Measurements from ENCODE around the gene SLFN5. TPM values are rescaled to one million over a fixed set of nuclear protein-coding genes. Genes with fewer than 3 reads are reported as not detected.

SLFN5 gene
- total RNA-seq, 4 donors from 2014 or later, result 6.8 to 35.5 (median 11.4) TPM

GRCh38 chr17:35243561-35244340 is 879 bp downstream of the SLFN5 start:
- H3K27ac ChIP-seq, result peak overlapping the region; percentile 91 to 96 (median 92)
- peak overlapping the region; percentile 62 to 88 (median 76) for H3K4me3 ChIP-seq
- TF ChIP-seq, protein P1, sequence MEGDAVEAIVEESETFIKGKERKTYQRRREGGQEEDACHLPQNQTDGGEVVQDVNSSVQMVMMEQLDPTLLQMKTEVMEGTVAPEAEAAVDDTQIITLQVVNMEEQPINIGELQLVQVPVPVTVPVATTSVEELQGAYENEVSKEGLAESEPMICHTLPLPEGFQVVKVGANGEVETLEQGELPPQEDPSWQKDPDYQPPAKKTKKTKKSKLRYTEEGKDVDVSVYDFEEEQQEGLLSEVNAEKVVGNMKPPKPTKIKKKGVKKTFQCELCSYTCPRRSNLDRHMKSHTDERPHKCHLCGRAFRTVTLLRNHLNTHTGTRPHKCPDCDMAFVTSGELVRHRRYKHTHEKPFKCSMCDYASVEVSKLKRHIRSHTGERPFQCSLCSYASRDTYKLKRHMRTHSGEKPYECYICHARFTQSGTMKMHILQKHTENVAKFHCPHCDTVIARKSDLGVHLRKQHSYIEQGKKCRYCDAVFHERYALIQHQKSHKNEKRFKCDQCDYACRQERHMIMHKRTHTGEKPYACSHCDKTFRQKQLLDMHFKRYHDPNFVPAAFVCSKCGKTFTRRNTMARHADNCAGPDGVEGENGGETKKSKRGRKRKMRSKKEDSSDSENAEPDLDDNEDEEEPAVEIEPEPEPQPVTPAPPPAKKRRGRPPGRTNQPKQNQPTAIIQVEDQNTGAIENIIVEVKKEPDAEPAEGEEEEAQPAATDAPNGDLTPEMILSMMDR (IDR thresholded peaks at IDR 0.05), result no peak
- TF ChIP-seq POLR2A (IDR thresholded peaks at IDR 0.05), result no peak
- no peaks in the 10 kb centered on the region for H3K9me3 ChIP-seq
- no peaks in the 10 kb centered on the region for H3K27me3 ChIP-seq
- peaks cover 0 to 20% (median 3%) of the 10 kb centered on the region in 4 donors for H3K4me1 ChIP-seq
- peak; percentile 53 to 79 (median 55) for DNase-seq
- H3K36me3 ChIP-seq, result no peaks in the 10 kb centered on the region

- Histone ChIP-seq H3K27me3 (no peaks in the 10 kb centered on the region), H3K9me3 (no peaks in the 10 kb centered on the region), H3K4me1 (peaks cover 0 to 20% (median 3%) of the 10 kb centered on the region in 4 donors), H3K27ac (peak overlapping the region; percentile 91 to 96 (median 92)), H3K4me3 (peak overlapping the region; percentile 62 to 88 (median 76)), H3K36me3 (no peaks in the 10 kb centered on the region)
- peak; percentile 58 to 91 (median 84) for DNase-seq
- TF ChIP-seq, protein P1 (IDR thresholded peaks at IDR 0.05), result no peak
- TF ChIP-seq POLR2A (IDR thresholded peaks at IDR 0.05), result peak in 1 of 2 donors; percentile 22
Observed at GRCh38 chr17:35244341-35245195, 1.7 kb downstream of the SLFN5 start.

DNA sequence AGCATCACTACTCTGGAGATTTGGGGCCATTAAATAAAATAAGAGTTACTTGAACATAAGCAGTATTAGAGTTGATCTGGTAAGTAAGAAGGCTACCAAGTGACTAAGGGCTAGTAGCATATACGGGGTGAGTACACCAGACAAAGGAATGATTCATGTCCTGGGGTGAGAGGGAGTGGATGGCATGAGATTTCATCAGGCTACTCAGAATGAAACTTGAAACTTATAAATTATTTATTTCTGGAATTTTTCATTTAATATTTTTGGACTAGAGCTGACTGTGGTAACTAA is 2.3 kb downstream of the SLFN5 start:
- H3K36me3 ChIP-seq, result no peaks in the 10 kb centered on the region
- H3K4me3 ChIP-seq, result peak overlapping the region in 3 of 4 donors; percentile 69 to 88 (median 84)
- peaks cover 0 to 20% (median 3%) of the 10 kb centered on the region in 4 donors for H3K4me1 ChIP-seq
- no peak for TF ChIP-seq POLR2A (IDR thresholded peaks at IDR 0.05)
- TF ChIP-seq, protein P1 (IDR thresholded peaks at IDR 0.05), result no peak
- DNase-seq, result no peak
- peak overlapping the region in 2 of 4 donors; percentile 92 to 96 for H3K27ac ChIP-seq
- no peaks in the 10 kb centered on the region for H3K9me3 ChIP-seq
- H3K27me3 ChIP-seq, result no peaks in the 10 kb centered on the region

DNA sequence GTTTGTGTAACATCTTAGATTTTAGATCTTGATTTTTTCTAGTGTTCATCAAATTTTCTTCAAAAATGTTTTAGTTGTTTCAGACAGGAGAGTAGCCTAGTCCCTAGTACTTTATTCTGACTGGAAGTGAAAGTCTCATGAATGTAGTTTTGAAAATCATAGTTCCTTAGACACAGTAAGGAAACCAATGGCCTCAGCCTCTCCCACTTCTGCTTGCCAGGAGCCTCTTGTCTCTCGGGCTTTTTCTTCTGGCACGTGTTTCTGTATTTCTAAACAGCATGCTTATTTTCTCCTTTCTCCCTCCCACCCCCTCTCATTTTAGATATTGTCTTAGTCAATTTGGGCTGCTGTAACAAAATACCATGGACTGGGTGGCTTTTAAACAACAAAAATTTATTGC is 9.8 kb downstream of the SLFN5 start:
- H3K9me3 ChIP-seq, result no peaks in the 10 kb centered on the region
- no peaks in the 10 kb centered on the region for H3K27me3 ChIP-seq
- H3K4me1 ChIP-seq, result peaks cover 0 to 19% (median 5%) of the 10 kb centered on the region in 4 donors
- no peaks in the 10 kb centered on the region for H3K36me3 ChIP-seq
- no peak overlapping the region for H3K4me3 ChIP-seq
- no peak overlapping the region for H3K27ac ChIP-seq
- no peak for TF ChIP-seq POLR2A (IDR thresholded peaks at IDR 0.05)
- TF ChIP-seq, protein P1 (IDR thresholded peaks at IDR 0.05), result no peak
- no peak for DNase-seq

DNA sequence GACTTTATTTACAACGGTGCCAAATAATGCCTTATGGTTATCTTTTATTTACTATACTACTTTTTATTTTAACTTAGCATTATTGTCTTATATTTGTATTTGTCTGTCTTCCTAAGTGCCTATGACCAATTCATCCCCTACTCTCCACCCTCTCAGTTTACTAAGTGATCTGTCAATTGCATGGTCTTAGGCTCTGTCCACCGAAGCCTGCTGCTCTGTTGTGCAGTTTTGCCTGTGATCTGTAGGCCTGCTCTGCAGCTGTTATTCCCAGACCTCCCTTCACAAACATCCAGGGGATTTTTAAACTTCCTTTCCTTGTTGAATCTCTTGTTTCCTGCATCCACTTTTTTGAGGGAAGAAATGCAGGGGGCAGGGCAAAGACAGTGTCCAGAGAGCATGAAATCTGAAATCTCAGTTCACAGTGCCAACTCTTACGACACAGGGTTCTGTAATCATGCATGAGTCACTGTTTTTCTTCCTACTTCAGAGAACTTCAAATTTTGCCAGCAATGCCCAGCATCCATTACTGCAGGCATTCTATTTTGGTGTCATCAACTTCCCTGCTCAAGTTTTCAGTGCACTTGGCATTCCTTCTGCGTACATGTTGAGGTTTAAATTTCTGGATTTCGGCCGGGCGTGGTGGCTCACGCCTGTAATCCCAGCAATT is 11.4 kb downstream of the SLFN5 start:
- peak overlapping the region in 3 of 4 donors; percentile 4 to 47 (median 16) for H3K27ac ChIP-seq
- TF ChIP-seq POLR2A (IDR thresholded peaks at IDR 0.05), result no peak
- TF ChIP-seq, protein P1 (IDR thresholded peaks at IDR 0.05), result no peak
- H3K4me1 ChIP-seq, result peaks cover 0 to 24% (median 5%) of the 10 kb centered on the region in 4 donors

More for the DNA sequence above, 11.4 kb downstream of the SLFN5 start:
- Histone ChIP-seq H3K4me3 (no peak overlapping the region), H3K27me3 (no peaks in the 10 kb centered on the region), H3K36me3 (no peaks in the 10 kb centered on the region), H3K9me3 (no peaks in the 10 kb centered on the region)
- DNase-seq, result peak in 1 of 3 donors; percentile 66
